H9 (cell line): ENCODE results near the gene BCORL1. TPM values are rescaled to one million over a fixed set of nuclear protein-coding genes. Genes with fewer than 3 reads are reported as not detected.

Source experiments
- DNase-seq: peaks from one replicate; pipeline ENCODE4 v3.0.0-alpha.2; 2017
- H2AFZ ChIP-seq: one replicate; pipeline ENCODE4 v1.6.1; 2013; ENCODE audit warnings: mild to moderate bottlenecking, low read length, control low read depth, moderate library complexity
- H2AK5ac ChIP-seq: 2 replicates; pipeline ENCODE4 v1.6.1; 2013; ENCODE audit warnings: low read length, control low read depth, mixed read lengths; ENCODE audit not compliant: insufficient read length
- H2BK120ac ChIP-seq: one replicate; pipeline ENCODE4 v1.6.1; 2013; ENCODE audit warnings: low read depth, mild to moderate bottlenecking, low read length, control low read depth, inconsistent platforms; ENCODE audit not compliant: poor library complexity, severe bottlenecking
- H2BK12ac ChIP-seq: 2 replicates; pipeline ENCODE4 v1.6.1; 2013; ENCODE audit warnings: low read length, control low read depth, mixed read lengths, low read depth; ENCODE audit not compliant: insufficient read length
- H2BK15ac ChIP-seq: 2 replicates; pipeline ENCODE4 v1.6.1; 2013; ENCODE audit warnings: low read depth, low read length, control low read depth
- H2BK20ac ChIP-seq: one replicate; pipeline ENCODE4 v1.6.1; 2013; ENCODE audit warnings: low read depth, mild to moderate bottlenecking, low read length, control low read depth, inconsistent platforms; ENCODE audit not compliant: poor library complexity, severe bottlenecking
- H2BK5ac ChIP-seq: 2 replicates; pipeline ENCODE4 v1.6.1; 2013; ENCODE audit warnings: low read length, control low read depth, mixed read lengths; ENCODE audit not compliant: insufficient read length
- H3K14ac ChIP-seq: 2 replicates; pipeline ENCODE4 v1.6.1; 2013; ENCODE audit warnings: low read length, control low read depth; ENCODE audit not compliant: insufficient read depth
- H3K18ac ChIP-seq: 2 replicates; pipeline ENCODE4 v1.6.1; 2013; ENCODE audit warnings: low read depth, mild to moderate bottlenecking, mixed read lengths, low read length, control low read depth; ENCODE audit not compliant: insufficient read length
- H3K23ac ChIP-seq: 2 replicates; pipeline ENCODE4 v1.6.1; 2013; ENCODE audit warnings: low read length, control low read depth, mixed read lengths, low read depth; ENCODE audit not compliant: insufficient read length
- H3K23me2 ChIP-seq: 2 replicates; pipeline ENCODE4 v1.6.1; 2013; ENCODE audit warnings: low read depth, mild to moderate bottlenecking, mixed read lengths, low read length, control low read depth; ENCODE audit not compliant: insufficient read length, poor library complexity, severe bottlenecking
- H3K27ac ChIP-seq: 2 replicates; pipeline ENCODE4 v1.5.1; 2013; ENCODE audit warnings: low read length, control low read depth, mixed read lengths, low read depth; ENCODE audit not compliant: insufficient read length
- H3K27me3 ChIP-seq: 2 replicates; pipeline ENCODE4 v1.6.1; 2013; ENCODE audit warnings: low read length, control low read depth, inconsistent platforms; ENCODE audit not compliant: insufficient read depth
- H3K4ac ChIP-seq: 2 replicates; pipeline ENCODE4 v1.6.1; 2013; ENCODE audit warnings: low read depth, mild to moderate bottlenecking, control low read depth, inconsistent platforms, low read length, moderate library complexity
- H3K4me1 ChIP-seq: 2 replicates; pipeline ENCODE4 v1.6.1; 2013; ENCODE audit warnings: low read length, control low read depth, inconsistent platforms; ENCODE audit not compliant: insufficient read depth
- H3K4me2 ChIP-seq: 2 replicates; pipeline ENCODE4 v1.6.1; 2013; ENCODE audit warnings: low read length, control low read depth, mixed read lengths; ENCODE audit not compliant: insufficient read length, insufficient read depth
- H3K56ac ChIP-seq: 2 replicates; pipeline ENCODE4 v1.6.1; 2013; ENCODE audit warnings: low read depth, mild to moderate bottlenecking, mixed read lengths, low read length, control low read depth; ENCODE audit not compliant: insufficient read length
- H3K79me1 ChIP-seq: 2 replicates; pipeline ENCODE4 v1.6.1; 2013; ENCODE audit warnings: low read depth, mild to moderate bottlenecking, moderate library complexity, low read length, control low read depth, inconsistent platforms; ENCODE audit not compliant: insufficient read depth, poor library complexity, severe bottlenecking
- H3K79me2 ChIP-seq: 2 replicates; pipeline ENCODE4 v1.6.1; 2013; ENCODE audit warnings: low read length, control low read depth, inconsistent platforms; ENCODE audit not compliant: insufficient read depth
- H3K9ac ChIP-seq: 2 replicates; pipeline ENCODE4 v1.6.1; 2013; ENCODE audit warnings: low read length, control low read depth, mixed read lengths; ENCODE audit not compliant: insufficient read length; ENCODE audit errors: extremely low read depth
- H3K9me3 ChIP-seq: one replicate; pipeline ENCODE4 v1.6.1; 2013; ENCODE audit warnings: low read depth, low read length, inconsistent platforms; ENCODE audit not compliant: control insufficient read depth
- H3T11ph ChIP-seq: one replicate; pipeline ENCODE4 v1.6.1; 2013; ENCODE audit warnings: mild to moderate bottlenecking, low read length, control low read depth, inconsistent platforms
- H4K20me1 ChIP-seq: one replicate; pipeline ENCODE4 v1.6.1; 2013; ENCODE audit not compliant: control insufficient read depth, insufficient read length, insufficient read depth
- H4K5ac ChIP-seq: 2 replicates; pipeline ENCODE4 v1.6.1; 2013; ENCODE audit warnings: low read depth, mild to moderate bottlenecking, mixed read lengths, low read length, control low read depth; ENCODE audit not compliant: insufficient read length
- H4K8ac ChIP-seq: replicated peaks from 2 replicates; pipeline ENCODE4 v1.6.1; 2013; ENCODE audit warnings: low read length, control low read depth, mixed read lengths, low read depth; ENCODE audit not compliant: insufficient read length
- H4K91ac ChIP-seq: 2 replicates; pipeline ENCODE4 v1.6.1; 2013; ENCODE audit warnings: low read depth, mild to moderate bottlenecking, moderate library complexity, mixed read lengths, low read length, control low read depth; ENCODE audit not compliant: insufficient read length
- H3K27ac Mint-ChIP-seq, 3 experiments: 2 replicates in 2 of 3; 3 replicates in 1 of 3; pipeline ENCODE4 v1.8.0; 2020 to 2021; ENCODE audit warnings: mixed read lengths in 3 of 3, mild to moderate bottlenecking in 1 of 3, moderate library complexity in 1 of 3
- H3K27me3 Mint-ChIP-seq: 2 replicates; pipeline ENCODE4 v1.8.0; 2021; ENCODE audit warnings: low read depth, mild to moderate bottlenecking, moderate library complexity, mixed read lengths
- H3K36me3 Mint-ChIP-seq, 3 experiments: 2 replicates in 2 of 3; 3 replicates in 1 of 3; pipeline ENCODE4 v1.8.0; 2020 to 2021; ENCODE audit warnings: low read depth in 3 of 3, mixed read lengths in 3 of 3; ENCODE audit not compliant: insufficient read depth in 1 of 3
- H3K4me1 Mint-ChIP-seq, 2 experiments: 2 replicates each; pipeline ENCODE4 v1.8.0; 2020; ENCODE audit warnings: mixed read lengths in 2 of 2
- H3K4me3 Mint-ChIP-seq, 2 experiments: 2 replicates in 1 of 2; 3 replicates in 1 of 2; pipeline ENCODE4 v1.8.0; 2020 to 2021; ENCODE audit warnings: mild to moderate bottlenecking in 2 of 2, mixed read lengths in 2 of 2, moderate library complexity in 1 of 2
- H3K9me3 Mint-ChIP-seq, 2 experiments: 2 replicates in 1 of 2; 3 replicates in 1 of 2; pipeline ENCODE4 v1.8.0; 2020; ENCODE audit warnings: mild to moderate bottlenecking in 2 of 2, mixed read lengths in 2 of 2, moderate library complexity in 1 of 2
- CTCF ChIP-seq: fragments of 200-600 bp; sonication (generic); conservative IDR thresholded peaks from 3 replicates; pipeline ENCODE4 v1.8.0; 2021; ENCODE audit warnings: antibody characterized with exemption, mild to moderate bottlenecking
- WGBS: extraction: QIAGEN DNeasy Blood & Tissue Kit; methylation state at CpG from one replicate; pipeline ENCODE4 v1.1.7; 2013; ENCODE audit warnings: missing lambda C conversion rate, low lambda C conversion rate, mixed read lengths; ENCODE audit not compliant: insufficient read length; ENCODE audit errors: extremely low coverage; 5-methylcytosine and 5-hydroxymethylcytosine counted together
- total RNA-seq: library from RNA; stranded (reverse); gene quantifications from 2 replicates; pipeline ENCODE4 v1.2.1, GENCODE V29; 2021

Gene BCORL1
- total RNA-seq, 1 experiment from 2014 or later, result 6.1 TPM

DNA sequence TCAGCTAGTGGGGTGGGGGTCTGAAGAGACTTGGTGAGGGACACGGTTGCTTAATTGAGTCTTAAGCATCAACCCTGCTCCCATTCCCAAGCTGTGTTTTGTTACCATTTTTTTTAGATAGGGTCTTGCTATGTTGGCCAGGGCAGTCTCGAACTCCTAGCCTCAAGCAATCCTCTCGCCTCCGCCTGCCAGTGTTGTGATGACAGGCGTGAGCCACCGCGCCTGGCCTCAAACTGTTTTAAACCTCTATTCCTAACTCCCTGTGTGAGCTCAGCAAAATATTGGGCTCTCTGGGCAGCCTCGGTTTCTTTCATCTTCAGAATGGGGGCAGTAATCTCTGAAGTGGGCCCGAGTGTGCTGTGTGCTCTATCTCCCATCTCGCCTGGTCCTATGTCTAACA lies 26.3 kb upstream of the BCORL1 start:
- H2BK20ac ChIP-seq, result no peak overlapping the region
- H3K4me2 ChIP-seq, result peak overlapping the region; percentile 59
- H2BK15ac ChIP-seq, result no peak overlapping the region
- no peak overlapping the region for H2BK5ac ChIP-seq
- peaks cover 19% of the 10 kb centered on the region for H3K9me3 ChIP-seq
- H3K27me3 ChIP-seq, result peaks cover 65% of the 10 kb centered on the region
- no CpG with 5 or more reads among the region's 10 CpGs for WGBS
- no peaks in the 10 kb centered on the region for H3K79me1 ChIP-seq
- Mint-ChIP-seq H3K9me3 (peaks cover 0 to 80% of the 10 kb centered on the region in 2 experiments; a peak in 3 of 5 replicates), H3K4me3 (peak overlapping the region; percentile 70 to 86), H3K27me3 (peaks cover 92% of the 10 kb centered on the region), H3K4me1 (peaks cover 18 to 40% of the 10 kb centered on the region in 2 experiments), H3K27ac (no peak overlapping the region), H3K36me3 (peaks cover 0 to 4% (median 0%) of the 10 kb centered on the region in 3 experiments; a peak in 2 of 7 replicates)
- no peak overlapping the region for H3K9ac ChIP-seq
- no peak overlapping the region for H3T11ph ChIP-seq
- no peak overlapping the region for H3K18ac ChIP-seq
- H3K23me2 ChIP-seq, result peaks cover 16% of the 10 kb centered on the region
- H3K23ac ChIP-seq, result no peak overlapping the region
- no peak overlapping the region for H4K91ac ChIP-seq
- no peak overlapping the region for H2BK120ac ChIP-seq
- no peak overlapping the region for H3K4ac ChIP-seq
- H3K27ac ChIP-seq, result no peak overlapping the region
- H4K20me1 ChIP-seq, result no peaks in the 10 kb centered on the region
- H4K8ac ChIP-seq, result no peak overlapping the region
- H3K14ac ChIP-seq, result no peak overlapping the region
- no peak overlapping the region for H2AK5ac ChIP-seq
- H2AFZ ChIP-seq, result no peak overlapping the region
- DNase-seq, result no peak
- no peak overlapping the region for H4K5ac ChIP-seq
- no peaks in the 10 kb centered on the region for H3K4me1 ChIP-seq
- no peak for TF ChIP-seq CTCF
- H2BK12ac ChIP-seq, result no peak overlapping the region
- H3K56ac ChIP-seq, result no peak overlapping the region
- H3K79me2 ChIP-seq, result no peaks in the 10 kb centered on the region
